Hippocampal formation (tissue), 2 donors: ENCODE results near the gene TRIP13.

Experiments used
- DNase-seq, 2 donors: peaks; one replicate each; lab custom pipeline; 2025; lab: John Stamatoyannopoulos, UW

TRIP13 gene

DNA sequence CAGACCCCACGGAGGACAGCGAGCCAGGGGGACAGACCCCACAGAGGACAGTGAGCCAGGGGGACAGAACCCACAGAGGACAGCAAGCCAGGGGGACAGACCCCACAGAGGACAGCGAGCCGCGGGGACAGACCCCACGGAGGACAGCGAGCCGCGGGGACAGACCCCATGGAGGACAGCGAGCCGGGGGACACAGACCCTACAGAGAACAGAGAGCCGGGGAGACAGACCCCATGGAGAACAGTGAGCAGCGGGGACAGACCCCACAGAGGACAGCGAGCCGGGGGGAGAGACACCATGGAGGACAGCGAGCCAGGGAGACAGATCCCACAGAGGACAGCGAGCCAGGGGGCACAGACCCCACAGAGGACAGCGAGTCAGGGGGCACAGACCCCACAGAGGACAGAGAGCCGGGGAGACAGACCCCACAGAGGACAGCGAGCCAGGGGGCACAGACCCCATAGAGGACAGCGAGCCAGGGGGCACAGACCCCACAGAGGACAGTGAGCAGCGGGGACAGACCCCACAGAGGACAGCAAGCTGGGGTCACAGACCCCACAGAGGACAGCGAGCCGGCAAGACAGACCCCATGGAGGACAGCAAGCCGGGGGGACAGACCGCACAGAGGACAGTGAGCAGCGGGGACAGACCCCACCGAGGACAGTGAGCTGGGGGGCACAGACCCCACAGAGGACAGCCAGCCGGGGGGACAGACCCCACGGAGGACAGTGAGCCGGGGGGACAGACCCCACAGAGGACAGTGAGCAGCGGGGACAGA is 37.5 kb upstream of the TRIP13 start:
- no peak for DNase-seq

DNA sequence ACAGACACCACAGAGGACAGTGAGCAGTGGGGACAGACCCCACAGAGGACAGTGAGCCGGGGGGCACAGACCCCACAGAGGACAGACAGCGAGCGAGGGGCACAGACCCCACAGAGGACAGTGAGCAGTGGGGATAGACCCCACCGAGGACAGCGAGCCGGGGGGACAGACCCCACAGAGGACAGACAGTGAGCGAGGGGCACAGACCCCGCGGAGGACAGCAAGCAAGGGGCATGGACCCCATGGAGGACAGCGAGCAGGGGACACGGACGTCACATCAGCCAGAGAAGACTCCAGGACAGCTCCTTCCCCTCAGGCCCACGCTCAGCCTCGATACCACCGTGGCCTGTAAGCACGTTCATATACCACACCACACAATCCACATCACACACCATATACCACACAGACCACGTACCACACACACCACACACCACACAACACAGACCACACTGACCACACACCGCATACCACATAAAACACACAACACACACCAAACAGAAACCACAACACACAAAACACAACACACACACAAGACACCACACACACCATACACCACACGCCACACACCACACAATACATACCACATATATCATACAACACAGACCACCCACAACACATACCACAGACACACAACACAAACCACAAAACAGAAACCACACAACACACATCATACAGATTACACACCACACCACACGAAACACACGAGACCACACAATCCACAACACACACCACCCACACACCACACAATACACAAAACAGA is 36.7 kb upstream of the TRIP13 start:
- DNase-seq = no peak

DNA sequence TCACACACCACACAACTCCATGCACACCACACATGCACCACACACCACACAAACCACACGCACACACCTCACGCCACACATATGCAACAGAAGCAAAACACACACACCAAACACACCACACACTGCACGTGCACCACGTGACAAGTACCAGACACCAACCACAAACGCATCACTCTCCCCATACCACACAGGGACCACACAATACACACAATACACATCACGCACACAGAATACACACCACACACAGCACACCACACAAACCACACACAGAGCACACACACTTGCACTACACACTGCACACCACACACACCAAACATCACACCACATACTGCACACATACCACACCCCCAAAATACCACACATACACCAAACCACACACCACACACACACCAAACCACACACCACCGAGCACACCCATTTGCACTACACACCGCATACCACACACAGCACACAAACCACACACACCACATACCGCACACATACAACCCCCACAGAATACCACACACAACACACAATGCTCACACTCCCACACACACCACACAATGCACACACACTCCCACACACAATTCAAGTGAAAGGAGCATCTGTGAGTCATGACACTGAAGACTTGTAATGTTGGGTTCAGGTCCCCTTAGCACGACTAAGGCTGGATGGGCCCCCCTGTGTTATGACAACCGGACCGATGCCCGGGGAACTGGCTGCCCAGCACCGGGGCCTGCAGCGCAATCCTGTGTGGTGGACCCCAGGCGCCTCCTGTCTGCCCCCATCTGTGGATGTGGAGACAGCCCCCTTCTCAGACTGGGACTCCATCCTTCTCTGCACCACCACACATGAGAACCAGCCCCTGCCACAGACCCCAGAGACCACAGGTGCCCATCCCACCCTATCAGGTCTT is 35.9 kb upstream of the TRIP13 start:
- no peak for DNase-seq

GRCh38 chr5:858726-859125 is 34.0 kb upstream of the TRIP13 start:
- DNase-seq = no peak

- no peak for DNase-seq
Measured at GRCh38 chr5:859391-859790, 33.3 kb upstream of the TRIP13 start.

- DNase-seq = no peak
Measured at GRCh38 chr5:859798-860296, 32.8 kb upstream of the TRIP13 start.

GRCh38 chr5:860506-861150 is 32.1 kb upstream of the TRIP13 start:
- DNase-seq = no peak

GRCh38 chr5:861442-862366 is 31.0 kb upstream of the TRIP13 start:
- no peak for DNase-seq

DNA sequence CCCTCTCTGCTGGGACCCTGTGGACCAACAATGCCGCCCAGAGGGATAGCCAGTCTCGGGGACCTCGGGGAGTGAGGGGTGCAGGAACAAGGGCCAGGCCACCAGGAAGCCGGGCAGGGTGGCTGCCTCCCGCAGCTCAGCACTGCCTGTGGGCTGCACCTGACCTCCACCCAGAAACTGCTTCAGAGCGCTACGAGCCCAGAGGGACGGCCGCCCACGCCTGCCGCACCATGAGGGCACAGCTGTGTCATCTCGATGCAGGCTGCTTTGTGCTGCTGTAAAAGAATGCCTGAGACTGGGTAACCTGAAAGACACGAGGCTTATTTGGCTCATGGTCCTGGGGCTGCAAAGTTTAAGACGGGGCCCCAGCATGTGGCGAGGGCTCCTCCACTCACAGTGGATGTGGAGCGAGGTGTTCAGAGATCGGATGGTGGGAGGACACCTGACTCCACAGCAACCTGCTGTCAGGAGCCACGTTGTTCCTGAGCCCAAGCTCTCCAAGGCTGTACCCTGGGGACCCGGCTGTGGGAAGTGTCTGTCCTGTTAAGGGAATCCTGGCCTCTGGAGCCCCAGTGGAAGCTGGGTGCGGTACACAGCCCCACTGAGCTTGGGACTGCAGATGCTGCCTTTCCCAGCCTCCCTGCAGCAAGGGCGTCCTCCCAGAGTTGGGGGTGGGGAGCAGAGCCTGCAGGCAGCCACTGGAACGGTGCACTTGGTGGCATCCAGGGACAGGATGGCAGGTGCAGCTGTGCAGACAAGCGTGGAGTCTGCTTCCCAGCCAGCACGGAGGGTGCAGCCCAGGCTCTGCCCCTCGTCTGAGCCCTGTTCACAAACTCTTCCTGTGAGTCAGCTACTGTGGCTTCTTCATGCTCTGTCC is 30.1 kb upstream of the TRIP13 start:
- no peak for DNase-seq

- no peak for DNase-seq
Measured at GRCh38 chr5:863244-863805, 29.4 kb upstream of the TRIP13 start.

- DNase-seq = no peak
Measured at GRCh38 chr5:864492-865167, 28.1 kb upstream of the TRIP13 start.

DNA sequence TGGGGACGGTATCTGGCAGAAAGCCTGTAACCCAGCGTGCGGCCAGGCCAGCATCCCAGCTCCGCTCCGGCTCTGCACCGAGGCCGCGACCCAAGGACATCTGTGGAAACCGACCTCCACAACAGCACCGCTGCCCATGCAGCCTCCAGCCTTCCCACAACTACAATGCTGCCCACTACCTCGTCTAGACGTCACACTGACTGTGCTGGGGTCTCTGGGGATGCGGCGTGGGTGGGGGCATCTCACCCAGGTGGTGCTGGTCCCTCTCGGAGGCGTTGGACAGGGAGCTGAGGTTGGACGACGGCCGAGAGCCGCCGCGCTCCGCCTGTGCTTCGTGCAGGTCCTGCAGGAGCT is 27.5 kb upstream of the TRIP13 start:
- DNase-seq = no peak

DNA sequence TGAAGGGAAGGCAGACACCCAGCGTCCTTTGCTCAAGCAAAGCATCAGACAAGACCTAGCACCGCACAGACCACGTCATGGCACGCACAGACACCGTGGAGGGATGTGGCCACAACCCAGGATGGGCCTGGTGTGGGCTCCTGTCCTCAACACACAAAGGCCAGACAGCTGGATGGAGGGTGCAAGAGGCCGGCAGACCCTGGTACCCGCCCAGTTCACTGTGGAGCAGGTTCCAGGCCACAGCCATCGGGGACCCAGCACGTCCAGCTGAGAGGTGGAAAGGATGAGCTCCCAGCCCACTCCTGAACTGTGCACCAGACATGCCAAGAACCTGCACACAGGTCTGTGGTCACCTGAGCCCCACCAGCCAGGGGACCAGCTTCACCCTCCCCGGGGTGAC is 26.9 kb upstream of the TRIP13 start:
- DNase-seq = no peak

- DNase-seq = no peak
Measured at GRCh38 chr5:867300-867870, 25.3 kb upstream of the TRIP13 start.

DNA sequence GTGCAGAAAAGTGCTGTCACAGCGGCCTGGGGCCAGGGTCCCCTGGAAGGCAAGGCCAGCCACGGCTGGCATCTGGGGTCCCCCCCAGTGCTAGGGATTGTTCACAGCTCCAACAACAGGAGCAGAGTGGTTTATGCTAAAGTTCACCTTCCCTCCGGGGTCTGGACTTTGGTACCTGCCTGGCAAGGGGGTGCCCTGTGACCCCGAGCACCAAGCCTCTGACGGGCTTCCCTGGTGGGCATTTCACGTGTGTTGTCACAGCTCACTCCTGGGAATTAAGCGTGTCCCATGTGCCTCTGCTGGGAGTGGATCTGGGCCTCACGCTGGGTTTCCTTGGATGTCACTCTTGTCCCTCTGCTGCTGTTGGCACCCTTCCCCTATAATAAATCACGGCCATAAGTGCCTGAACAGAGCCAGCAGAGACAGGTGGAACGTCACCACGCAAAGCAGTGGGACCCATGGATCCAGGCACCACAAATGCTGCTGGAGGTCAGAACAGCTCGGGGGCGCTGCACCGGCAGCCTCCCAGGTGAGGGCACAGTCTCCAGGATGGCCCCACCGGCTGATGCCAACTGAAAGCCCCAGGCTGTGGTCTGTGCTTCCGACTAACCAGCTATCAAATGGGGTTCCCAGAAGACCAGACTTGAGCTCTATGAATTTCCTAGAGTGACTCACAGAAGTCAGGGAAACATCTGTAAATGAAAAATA is 24.1 kb upstream of the TRIP13 start:
- DNase-seq = no peak

DNA sequence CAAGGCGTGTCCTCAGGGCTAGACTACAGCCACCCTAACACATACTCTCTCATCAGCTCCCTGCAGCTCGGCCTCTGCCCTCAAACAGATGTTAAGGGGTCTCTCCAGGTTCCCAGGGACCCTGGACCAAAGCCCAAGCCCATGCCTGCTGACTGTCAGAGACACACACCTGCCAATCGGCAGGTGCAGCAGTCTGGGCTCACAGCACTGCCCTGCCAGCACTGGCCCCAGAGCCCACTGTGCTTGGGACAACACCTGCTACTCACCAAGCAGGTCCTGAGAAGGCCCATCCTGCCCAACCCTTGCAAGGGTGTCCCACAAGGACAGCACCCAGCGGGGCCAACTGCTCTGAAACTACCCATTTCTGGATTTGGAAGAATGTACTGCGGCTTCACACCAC is 21.7 kb upstream of the TRIP13 start:
- no peak for DNase-seq

DNA sequence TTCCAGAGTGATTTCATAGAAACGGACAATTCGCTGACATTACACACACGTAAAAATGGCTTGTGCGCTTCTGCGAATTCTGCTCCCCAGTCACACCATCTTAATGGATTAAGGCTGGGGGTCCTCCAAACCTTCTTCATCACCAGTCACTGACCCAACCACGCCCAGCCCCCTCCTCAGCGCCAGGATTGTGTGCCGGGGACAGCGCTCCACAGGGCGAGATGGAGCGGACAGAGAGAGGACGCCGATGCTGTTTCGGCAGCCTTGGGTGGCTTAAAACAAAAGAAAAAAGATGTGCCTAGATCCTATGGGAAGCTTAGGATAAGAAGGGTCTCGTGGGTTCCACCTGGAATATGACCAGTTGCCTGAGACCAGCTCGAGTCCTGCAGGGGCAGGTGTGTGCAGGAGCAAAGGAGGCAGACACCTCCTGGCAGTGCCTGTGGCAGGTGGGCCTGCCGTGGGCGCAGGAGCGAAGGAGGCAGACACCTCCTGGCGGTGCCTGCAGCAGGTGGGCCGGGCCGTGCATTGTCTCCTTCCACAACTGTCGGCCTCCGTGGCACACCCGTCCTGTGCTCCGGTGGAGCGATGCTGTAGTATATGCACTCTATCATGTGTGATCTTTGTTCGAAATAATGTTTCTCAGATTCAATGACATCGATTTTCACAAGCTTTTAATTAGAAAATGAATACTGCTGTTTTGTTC is 20.9 kb upstream of the TRIP13 start:
- DNase-seq = no peak
